ENCODE measurements around the gene MED1.

DNA sequence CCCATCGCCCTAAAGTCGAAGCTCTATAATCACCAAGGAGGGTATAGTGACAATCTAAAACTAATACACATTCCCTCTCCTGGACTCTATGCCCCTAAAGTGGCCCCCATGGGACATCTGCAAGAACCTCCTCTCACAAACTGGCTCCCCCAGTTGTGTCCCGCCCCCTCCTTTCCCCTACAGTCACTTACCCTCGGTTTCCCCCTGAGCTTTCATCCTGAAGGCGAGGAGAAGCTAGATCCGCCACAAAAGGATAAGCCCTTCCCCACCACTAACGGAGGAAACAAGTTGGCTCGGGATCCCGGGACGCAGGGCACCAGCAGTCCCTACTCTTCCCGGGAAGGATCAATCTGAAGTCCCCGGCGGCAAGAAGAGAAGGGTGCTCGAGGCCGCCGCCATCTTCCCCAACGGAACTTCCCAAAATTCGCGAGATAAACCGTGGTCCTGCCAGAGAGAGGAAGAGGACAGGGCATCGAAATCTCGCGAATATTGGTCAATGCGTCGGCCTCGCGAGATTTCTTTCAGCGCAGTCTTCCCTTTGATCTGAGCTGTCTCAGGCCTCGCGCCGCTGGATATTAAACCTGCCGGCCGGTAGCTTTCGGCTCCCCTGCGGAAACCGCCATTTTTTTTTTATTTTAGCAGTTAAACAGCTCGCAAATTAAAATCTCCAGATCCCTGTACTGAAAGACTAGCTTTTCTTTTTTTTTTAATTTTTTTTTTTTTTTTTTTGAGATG is at the start of gene MED1:
- TF ChIP-seq POLR2A (IDR thresholded peaks at IDR 0.05) (no peak), CTCF (IDR thresholded peaks at IDR 0.05) (no peak)

Measured in lower leg skin (tissue), 3 donors.